ENCODE data around the gene ARMC7.
"Not testable (repeated sequence)": the region's sequence is repeated elsewhere in the genome, so short reads cannot be mapped to it uniquely, and the experiment has no call there.

The ARMC7 gene

DNA sequence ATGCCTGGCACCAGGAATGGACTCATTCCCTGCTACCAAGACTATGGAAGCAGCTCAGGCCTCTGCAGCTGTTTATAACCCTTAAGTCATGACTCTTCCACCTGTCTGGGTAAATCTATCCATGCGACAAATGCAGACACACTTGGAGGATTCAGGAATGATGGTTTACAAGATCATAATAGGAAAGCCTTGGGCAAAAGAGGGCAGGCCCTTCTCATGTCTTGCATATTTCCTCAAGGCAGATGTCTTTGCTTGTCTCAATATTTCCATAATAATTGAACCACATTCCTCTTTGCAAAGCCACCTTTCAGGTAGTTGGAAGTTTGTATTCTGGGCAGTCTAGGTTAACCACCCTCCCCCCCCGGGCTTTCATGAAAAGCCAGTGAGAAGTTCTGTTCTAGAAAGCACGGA is 45.4 kb downstream of the ARMC7 start:
- no peak for DNase-seq

DNA sequence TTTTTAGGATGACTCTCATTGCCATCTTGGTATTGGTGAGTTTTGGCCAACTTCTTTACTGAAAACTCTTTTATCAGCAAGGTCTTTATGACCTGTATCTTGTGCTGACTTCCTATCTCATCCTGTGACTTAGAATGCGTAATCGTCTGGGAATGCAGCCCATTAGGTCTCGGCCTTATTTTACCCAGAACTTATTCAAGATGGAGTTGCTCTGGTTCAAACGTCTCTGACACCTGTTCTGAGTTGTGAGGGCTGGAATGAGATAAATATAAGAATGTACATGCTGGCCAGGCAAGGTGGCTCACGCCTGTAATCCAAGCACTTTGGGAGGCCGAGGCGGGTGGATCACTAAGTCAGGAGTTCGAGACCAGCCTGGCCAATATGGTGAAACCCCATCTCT is 48.7 kb downstream of the ARMC7 start:
- not testable (repeated sequence) for DNase-seq

DNA sequence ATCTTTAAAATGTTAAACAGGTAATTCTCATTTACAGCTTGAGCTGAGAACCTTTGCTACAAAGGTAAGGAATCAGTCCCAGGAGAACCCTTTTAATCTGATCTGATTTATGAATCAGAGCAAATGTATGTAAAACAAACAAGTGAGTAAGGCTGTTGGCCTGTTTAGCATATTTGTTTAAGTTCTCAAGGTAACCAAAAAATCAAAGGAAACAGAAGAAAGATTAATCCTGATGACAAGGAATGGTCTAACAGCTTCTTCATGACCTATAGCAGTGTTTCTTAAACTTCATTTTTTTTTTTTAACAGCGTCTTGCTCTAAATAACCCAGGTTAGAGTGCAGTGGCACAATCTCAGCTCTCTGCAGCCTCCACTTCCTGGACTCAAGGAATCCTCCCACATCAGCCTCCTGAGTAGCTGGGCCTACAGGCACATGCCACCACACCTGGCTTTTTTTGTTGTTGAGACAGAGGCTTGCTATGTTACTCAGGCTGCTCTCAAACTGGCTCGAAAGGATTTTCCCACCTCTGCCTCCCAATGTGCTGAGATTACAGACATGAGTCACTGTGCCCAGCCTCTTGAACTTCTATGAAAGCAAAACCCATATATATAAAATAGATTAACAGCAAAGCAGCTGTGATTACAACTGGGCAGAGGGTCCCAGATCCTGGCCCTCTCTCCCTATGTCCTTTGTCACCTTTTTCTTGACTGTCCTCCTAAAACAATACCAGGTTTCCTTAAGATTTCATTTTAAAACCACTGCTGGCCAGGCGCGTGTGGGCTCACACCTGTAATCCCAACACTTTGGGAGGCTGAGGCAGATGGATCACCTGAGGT is 49.6 kb downstream of the ARMC7 start:
- DNase-seq, result no peak

DNA sequence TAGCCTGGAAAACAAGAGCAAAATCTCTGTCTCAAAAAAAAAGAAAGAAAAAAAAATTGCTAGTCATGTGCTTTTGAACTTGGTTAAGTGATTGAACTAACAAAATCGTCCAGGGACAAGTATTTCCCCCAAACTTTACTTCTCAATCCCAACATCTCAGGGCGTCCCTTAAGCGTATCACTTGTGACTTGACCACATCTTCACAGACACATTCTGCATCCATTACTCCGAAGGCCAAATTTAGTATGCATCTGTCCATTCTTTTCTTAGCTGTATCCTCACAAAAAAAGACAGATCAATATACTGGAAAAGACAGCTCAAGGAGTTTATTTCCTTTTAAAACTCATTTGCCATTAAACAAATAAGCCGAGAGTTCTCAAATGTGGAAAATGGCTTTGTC is 50.4 kb downstream of the ARMC7 start:
- DNase-seq, result no peak

DNA sequence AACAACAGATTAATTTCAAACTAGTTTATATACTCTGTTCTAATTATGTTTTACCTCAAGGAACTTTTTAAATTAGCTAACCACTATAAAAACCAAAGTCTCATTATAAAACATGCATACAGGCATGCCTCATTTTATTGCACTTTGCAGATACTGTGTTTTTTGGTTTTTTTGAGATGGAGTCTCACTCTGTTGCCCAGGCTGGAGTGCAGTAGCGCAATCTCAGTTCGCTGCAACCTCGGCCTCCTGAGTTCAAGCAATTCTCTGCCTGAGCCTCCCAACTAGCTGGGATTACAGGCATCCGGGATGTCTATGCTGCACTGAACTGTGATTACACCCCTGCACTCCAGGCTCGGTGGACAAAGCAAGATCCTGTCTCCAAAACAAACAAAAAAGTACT is 53.3 kb downstream of the ARMC7 start:
- no peak for DNase-seq

DNA sequence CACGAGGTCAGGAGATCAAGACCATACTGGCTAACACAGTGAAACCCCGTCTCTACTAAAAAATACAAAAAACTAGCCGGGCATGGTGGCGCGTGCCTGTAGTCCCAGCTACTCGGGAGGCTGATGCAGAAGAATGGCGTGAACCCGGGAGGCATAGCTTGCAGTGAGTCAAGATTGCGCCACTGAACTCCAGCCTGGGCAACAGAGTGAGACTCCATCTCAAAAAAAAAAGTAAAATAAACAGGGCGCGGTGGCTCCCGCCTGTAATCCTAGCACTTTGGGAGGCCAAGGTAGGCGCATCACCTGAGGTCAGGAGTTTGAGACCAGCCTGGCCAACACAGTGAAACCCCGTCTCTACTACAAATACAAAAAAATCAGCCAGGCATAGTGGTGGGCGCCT is 54.8 kb downstream of the ARMC7 start:
- DNase-seq, result not testable (repeated sequence)

DNA sequence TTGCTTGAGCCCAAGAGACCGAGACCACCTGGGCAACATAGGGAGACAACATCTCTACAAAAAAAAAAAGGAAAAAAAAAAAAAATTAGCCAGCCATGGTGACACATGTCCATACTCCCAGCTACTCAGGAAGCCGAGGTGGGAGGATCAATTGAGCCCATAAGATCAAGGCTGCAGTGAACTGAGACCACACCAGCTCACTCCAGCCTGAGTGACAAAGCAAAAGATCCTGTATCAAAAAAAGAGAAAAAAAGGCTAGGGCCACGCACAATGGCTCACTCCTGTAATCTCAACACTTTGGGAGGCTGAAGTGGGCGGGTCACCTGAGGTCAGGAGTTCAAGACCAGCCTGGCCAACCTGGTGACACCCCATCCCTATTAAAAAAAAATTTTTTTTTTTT is 59.2 kb downstream of the ARMC7 start:
- no peak for DNase-seq

DNA sequence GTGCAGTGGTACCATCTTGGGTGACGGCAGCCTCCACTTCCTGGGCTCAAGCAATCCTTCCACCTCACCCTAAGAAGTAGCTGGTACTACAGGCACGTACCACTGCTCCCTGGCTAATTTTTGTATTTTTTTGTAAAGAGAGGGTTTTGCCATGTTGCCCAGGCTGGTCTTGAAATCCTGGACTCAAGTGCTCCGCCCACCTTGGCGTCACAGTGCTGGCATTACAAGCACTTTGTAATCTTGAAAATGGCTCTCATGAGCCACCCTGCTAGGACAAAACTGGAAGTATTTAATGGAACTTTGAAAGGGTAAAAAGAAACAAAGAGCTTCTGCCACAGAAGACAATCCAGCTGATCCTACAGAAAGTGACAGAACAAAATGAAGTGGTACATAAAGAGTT is 63.8 kb downstream of the ARMC7 start:
- no peak for DNase-seq

DNA sequence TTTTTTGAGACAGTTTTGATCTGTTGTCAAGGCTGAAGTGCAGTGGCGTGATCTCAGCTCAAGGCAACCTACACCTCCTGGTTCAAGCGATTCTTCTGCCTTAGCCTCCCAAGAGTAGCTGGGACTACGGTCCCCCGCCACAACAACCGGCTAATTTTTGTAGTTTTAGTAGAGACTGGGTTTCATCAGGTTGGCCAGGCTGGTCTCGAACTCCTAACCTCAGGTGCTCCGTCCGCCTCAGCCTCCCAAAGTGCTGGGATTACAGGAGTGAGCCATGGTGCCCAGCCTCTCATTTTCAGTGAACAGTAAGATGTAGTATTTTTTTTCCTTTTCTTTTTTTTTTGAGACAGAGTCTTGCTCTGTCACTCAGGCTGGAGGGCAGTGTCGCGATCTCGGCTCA is 65.2 kb downstream of the ARMC7 start:
- no peak for DNase-seq

DNA sequence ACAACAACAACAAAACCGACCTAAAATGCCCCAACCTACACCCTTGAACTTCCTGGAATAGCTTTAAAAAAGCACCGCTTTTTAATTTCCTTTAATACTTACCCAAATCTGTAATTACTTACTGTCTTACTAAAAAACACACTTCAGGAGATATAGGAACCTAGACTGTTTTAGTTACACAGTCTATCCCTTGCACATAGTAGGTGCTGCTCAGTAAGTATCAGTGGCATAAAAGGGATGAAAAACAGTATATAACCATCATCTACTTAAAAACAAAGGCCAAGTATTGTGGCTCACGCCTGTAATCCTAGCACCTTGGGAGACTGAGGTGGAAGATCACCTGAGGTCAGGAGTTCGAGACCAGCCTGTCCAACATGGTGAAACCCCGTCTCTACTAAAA is 66.9 kb downstream of the ARMC7 start:
- no peak for DNase-seq

DNA sequence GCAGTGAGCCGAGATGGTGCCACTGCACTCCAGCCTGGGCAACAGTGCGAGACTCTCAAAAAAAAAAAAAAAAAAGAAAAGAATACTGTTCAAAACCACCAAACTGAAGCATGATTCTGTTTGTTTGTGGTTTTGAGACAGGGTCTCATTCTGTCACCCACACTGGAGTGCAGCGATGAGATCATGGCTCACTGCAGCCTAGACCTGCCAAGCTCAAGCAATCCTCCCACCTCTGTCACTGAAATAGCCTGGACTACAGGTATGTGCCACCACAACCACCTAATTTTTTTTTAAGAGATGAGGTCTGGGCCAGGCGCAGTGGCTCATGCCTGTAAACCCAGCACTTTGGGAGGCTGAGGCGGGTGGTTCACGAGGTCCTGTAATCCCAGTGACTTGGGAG is 68.7 kb downstream of the ARMC7 start:
- DNase-seq, result no peak
